Activated CD4-positive, alpha-beta T cell treated with anti-CD3 and anti-CD28 coated beads, Interleukin-10, Interleukin-2, amounts not matched to agents 100 ng/mL and 50 ng/mL, durations not matched to agents 16 hours and 8 hours (primary cell): ENCODE measurements around the gene RPL4.
"Not testable (repeated sequence)": the region's sequence is repeated elsewhere in the genome, so short reads cannot be mapped to it uniquely, and the experiment has no call there.

ENCODE experiments used
- DNase-seq: peaks from one replicate; pipeline ENCODE4 v3.0.0-alpha.2; 2020

Gene RPL4

DNA sequence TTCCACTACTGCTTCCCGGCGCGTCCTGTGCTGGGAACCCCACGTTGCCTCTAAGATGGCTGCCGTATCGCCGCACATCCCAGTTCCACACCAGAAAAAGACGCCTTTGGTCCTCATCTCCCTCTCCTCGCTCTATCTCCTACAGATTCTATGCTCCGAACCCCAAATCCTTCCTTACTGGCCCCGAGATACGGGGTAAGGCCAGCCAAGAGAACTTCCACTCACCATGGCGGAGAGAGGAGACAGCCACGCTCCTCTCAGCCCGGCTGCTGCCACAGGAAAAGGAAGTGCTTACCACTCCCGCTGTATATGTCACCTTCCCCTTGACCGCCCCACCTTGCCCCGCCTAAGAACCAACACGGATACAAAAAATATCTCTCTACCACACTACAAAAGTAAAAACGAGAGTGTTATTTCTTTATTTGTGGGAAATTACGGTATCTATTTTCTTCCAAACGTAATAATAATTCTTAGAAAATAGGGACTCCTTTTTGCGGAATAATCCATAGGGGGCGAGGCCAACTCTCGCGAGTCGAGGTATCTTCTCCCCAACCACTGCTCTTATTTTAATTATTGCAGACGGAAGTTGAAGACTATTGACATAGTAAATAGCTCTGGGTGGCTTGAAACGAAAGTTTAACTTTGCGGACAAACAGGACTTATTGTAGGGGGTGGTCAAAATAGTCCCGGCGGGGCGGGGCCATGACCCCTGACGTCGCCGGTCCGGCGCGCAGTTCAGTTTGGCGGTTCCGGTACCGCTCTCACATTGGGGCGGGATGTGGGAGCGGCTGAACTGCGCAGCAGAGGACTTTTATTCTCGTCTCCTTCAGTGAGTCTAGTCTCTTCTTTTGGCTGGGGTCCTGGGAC, at the start of gene RPL4, which contains the start of gene ZWILCH:
Gene RPL4, minus strand, starts transcription at position 293 of the 867 bp plus-strand sequence. Its CDS starts 65 bp downstream, at position 228.
Gene ZWILCH, plus strand, starts transcription at position 764 of the 867 bp plus-strand sequence. Its CDS starts 13 bp downstream, at position 777.
- DNase-seq: peak; percentile 90

DNA sequence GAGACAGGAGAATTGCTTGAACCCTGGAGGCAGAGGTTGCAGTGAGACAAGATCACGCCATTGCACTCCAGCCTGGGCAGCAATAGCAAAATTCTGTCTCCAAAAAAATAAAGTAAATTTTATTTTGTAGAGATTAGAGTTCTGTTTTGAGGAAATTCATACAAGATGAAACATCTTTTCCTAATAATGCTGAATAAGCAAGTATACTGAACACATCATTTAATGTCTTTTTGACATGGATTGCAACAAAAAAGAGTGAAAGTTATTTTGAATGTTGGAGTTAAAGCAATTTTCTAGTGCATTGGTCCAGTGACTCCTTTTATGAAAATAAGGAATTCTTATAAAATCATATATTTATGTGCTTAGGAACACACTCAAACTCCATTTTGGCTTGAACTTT, 40.6 kb upstream of the RPL4 start:
- no peak for DNase-seq

DNA sequence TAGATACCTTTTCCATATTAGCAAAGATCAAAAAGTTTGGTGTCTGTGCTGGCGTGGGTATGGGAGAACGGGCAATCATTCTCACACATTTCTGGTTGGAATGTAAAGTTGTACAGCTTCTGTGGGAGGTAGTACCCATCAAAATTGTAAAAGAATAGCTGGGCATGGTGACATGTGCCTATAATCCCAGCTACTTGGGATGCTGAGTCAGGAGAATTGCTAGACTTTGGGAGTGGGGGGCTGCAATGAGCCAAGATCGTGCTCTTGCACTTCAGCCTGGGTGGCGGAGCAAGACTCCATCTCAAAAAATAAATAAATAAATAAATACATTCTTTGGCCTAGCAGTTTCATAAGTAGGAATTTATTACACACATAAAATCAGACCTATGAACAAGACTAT, 38.2 kb upstream of the RPL4 start:
- DNase-seq: no peak

DNA sequence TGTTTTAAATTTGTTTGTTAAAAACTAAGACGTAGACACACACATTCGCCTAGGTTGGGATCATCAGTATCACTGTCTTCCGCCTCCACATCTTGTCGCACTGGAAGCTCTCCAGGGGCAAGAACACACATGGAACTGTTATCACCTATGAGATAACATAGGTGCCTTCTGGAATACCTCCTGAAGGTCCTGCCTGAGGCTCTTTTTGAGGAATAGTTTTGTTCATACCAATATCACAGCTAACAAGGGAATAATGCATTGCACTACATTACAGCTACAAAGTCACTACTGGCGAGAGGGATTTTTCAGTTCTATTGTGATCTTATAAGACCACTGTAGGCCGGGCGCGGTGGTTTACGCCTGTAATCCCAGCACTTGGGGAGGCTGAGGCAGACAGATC, 30.4 kb upstream of the RPL4 start:
- no peak for DNase-seq

DNA sequence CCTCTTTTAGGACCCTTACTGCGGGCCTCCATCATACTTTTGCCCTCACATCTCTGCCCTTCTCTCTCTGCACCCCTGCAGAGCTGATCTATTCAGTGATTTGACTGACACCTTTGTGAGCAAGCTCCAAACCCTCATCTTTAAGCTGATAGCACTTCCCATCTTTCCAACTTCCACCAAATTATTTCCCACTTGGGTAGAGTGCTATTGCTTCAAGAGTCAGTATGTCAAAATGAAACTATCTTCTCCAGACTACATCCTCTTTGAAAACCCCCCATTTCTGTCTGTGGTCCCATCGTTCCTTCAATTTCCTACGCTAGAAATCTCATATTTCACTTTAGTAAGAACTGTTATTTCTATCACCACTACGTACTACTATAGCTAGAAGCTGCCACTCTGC, 20.2 kb upstream of the RPL4 start:
- DNase-seq: no peak

DNA sequence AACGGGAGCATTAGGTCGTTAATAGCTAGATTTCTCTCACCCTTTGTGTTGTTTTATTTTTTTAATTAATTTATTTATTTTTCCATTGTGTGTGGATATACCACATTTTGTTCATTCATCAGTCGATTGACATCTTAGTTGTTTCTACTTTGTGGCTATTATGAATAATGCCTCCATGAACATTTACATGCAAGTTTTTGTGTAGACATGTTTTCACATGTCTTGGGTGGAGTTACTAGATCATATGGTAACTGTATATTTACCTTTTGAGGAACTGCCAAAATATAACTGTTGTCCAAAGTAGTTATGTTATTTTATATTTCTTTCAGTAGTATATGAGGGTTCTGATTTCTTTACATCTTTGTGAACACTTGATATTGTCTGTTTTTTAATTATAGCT, 19.3 kb upstream of the RPL4 start:
- DNase-seq: no peak

DNA sequence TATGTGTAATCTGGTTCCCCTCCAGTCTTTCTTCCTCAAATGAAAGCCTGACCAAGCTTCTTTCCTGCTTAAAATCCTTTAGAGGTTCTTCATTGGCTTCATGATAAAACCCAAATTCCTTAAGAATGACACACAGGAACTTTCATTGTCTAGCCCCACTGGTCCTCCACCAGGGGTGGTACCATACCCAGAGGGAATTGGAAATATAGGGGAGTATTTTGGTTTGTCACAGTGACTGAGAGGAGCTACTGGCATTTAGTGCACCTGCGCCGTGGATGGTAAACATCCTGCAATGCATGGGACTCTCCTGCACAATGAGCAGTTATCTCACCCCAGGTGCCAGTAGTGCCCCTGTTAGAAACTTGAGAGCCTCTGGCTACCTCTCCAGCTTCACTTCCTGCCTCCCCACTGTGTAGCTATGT, 11.3 kb upstream of the RPL4 start:
- no peak for DNase-seq

DNA sequence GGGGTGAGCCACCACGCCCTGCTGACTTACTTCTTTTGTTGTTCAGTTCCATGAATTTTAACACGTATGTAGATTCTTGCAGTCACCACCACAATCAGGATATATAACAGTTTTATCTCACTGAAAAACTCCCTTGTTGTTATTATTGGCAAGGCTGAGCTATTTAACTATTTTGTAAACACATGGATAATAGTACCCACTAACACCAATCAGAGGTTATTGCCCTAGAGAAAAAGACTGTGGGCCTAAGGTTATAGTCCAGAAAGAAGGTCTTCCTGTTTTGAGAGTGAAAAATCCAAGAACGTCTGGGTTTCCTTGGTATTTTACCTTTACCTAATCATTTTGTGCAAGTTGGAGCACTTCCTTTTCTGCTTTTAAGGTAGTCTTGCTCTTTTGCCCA, 9.9 kb upstream of the RPL4 start:
- no peak for DNase-seq

DNA sequence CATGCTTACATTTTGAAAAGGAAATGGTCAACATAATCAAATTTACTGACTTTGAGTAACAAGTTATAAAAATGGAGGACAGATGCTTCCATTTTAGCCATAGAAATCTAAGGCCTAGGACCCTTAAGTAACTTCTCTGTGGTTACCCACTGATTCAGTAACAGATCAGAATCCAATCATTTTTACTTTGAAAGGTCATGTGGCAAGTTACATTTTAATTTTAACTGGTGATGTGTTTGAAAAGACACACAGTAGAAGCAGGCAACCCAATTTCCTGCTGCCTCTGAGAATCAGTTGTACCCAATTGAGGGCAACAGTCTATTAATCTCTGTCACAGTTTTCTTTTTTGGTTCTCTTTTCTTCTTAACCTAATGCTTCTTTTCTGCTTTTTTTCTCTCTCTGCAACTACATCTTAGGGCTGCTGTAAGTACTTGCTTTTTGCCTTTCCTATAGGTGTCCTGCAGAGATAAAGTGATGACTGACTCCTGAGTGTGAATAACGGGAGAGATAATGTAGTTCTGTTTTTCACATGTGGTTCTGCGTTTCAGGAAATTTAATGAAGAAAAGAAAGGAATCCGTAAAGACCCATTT, 3.7 kb upstream of the RPL4 start:
- no peak for DNase-seq

DNA sequence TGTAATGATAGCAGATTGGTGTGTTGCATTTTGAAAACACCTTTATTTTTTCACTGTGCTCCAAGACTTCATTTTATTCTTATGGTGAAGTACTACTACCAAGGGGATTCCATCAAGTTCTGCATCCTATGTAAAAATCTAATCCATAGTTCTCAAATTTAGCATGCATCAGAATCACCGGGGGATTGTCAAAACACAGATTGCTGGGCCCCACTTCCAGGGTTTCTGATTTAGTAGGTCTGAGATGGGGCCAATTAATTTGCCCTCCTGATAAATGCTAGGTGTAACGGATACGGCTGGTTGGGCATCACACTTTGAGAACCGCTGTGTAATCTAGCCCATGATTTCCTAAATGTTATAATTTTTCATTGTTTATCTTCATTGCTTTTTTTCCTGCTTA, 1.2 kb upstream of the RPL4 start:
- DNase-seq: no peak

DNA sequence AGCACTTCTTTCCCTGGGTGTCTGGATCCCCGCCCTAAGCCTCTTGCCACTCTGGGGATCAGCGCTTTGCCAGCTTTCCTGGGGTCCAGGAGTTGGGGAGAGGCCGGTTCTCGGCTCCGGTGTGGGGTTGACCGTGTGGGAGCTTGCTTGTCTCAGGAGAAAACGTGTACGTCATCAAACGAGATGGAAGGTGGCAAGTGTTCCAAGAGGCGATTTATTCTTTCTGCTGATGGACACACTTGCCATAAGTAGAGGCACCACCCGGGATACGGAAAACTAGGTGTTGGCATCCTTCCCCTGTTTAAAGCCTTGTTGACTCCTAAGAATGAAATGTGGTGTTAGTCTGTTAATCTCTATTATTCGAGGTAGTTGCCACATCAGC, 766 bp upstream of the RPL4 start:
- DNase-seq: no peak

DNA sequence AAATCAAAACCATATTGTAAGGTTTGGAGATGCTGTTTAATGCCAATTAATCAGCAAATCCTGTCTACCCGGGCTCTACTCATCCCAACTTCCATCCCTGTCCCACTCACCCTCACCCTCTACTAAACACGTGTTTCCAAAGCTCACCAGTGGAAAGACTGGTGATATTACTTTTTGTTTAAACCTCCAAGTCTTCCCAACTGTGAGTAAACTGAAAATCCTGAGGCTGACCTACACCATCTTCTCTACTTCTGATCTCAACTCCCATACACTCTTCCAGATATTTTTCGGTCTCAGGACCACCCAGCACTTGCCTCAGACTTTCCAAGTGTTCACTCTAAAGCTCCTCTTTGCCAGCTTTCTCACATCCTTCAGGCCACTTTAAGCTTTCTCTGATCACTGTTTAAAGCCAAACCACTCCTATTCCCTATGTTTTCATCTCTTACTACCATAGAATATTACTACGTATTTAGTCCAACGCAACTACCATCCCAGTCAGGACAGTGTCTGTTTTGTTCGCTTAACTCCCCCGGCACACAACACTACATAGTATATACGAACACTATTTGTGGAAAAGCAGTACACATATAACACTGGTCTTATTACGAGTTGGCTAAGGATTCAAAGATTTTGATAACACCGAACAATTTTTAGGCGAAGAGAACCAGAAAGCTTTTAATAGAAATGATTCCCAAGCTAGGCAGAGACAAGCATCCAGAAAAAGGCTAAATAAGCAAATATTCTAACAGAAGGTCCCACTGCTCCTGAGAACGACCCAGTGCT, 684 bp downstream of the RPL4 start:
- DNase-seq: no peak

DNA sequence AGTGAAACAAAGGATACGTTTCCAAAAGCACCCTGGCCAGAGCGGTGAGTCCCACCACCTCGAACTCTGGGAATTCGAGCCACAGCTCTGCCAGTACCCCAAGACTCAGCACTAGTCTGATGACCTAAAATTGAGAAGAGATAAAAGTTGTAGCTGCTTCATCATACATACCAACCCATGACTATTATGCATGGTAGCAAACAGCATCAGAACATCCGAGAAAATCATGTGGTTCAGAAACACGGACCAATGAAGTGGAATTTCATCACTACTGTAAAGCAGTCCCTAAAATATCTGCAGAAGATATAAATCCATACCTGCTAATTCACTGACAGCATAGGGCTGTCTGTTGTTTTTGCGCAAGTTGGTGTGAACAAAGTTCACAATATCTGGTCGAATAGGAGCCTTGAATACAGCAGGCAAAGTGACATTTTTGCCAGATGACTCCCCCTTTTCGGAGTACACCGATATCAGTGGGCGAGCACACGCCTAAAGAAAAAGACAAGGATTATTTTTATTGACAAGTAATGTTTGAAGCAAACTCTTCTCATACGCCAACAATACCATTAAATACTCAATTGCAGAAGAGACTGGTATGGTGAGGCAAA, 1.5 kb downstream of the RPL4 start:
- peak; percentile 28 for DNase-seq

DNA sequence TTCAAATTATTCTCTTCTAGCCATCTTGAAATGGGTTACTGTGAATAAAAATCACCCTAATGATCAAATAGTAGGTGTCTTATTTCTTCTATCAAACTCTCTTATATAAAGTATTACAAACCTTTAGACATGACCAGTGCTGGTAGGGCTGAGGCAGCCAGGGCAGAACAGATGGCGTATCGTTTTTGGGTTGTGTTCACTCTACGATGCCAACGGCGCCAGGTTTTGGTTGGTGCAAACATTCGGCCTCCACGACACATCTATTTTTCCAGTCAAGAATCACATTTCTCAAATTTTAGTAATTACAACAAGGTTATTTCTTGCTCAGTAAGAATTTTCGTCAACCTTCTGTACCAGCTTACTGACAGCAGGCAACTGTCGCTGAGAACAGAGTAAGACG, 2.2 kb downstream of the RPL4 start:
- no peak for DNase-seq

DNA sequence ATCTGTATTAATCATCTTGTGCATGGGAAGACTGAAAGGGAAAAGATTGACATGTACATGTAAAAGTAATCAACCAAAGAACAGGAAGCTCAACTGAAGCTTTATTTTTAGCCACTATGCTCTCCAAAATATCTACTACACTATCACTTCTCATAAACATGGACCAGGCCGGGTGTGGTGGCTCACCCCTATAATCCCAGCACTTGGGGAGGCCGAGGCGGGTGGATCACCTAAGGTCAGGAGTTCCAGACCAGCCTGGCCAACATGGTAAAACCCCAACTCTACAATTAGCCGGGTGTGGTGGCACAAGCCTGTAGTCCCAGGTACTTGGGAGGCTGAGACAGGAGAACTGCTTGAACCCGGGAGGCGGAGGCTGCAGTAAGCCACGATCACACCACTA, 4.3 kb downstream of the RPL4 start:
- not testable (repeated sequence) for DNase-seq

DNA sequence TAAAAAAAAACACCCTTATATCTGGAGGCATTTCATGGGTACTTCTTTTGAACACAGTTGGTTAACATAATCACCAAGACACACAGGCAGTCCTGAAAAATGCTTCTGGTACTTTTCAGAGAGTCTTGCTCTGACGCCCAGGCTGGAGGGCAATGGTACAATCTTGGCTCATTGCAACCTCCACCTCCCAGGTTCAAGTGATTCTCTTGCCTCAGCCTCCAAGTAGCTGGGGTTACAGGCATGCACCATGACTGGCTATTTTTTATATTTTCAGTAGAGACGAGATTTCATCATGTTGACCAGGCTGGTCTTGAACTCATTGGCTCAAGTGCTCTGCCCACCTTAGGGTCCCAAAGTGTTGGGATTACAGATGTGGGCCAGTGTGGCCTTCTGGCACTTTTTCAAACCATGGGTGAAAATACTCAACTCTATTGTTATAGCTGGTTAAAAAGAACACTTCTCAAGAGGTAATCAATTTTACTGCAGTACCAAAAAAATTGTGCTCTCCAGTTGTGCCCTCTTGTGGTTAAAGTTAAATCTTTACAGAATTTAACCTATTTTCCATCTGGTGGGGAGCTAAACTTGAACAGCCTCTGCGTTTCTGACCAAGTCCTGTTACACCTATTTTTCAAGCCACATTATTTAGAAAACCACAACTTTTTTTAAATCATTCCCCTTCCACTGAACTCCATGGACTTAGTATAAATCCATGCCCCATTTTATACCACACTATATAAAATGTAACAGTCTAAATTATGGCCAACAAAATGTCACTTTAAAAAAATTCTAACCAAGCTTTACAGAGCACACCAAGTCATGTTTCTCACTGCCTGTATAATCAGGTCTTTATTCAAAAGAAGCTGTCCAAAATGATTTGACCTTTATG, 5.9 kb downstream of the RPL4 start:
- peak; percentile 41 for DNase-seq

DNA sequence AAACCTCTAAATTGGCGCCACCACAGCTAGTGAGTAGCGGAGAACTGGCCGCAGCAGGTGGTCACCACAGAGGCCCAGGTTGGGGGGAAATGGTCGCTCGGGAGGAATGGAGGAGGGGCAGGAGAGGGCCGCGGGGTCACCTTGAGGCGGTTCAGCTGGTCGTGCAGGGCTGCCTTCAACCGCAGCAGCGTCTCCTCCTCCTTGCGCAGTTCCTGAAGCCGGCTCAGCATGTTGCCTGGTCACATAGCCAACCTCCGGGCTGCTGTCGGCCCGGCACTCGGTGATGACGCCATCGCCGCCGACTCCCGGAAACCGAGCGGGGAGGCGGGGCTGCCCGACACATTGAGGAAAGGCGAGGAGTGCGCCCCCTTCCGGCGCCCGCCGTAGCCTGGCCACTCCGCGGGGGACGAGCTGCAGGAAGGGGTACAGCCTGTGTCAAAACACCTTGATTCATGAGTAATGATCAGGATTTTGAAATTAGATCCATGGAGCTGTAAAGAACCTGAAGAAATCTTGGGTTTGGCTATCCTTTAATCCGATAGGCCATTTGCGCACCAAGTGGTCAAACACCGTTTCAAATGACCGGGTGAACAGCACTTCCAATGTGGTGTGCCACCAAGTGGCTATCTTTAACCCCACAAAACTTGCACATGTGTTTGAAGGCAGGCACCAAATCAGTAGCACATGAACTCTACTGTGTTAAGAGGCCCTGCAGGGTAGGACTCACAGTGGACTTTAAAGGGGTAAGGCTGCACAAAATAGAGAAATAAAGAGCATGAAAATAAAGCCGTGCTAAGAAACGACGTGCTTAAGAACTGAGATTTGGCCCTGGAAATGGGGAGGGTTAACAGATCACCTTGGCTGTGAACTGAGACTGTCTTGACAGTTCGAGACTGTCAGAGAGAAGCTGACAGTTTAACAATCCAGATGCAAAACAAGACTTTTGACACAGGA, 6.9 kb downstream of the RPL4 start, which contains the start of gene SNAPC5:
Gene SNAPC5, minus strand, starts transcription at position 261 of the 954 bp plus-strand sequence. Its CDS starts 31 bp downstream, at position 230.
- DNase-seq: peak; percentile 98

DNA sequence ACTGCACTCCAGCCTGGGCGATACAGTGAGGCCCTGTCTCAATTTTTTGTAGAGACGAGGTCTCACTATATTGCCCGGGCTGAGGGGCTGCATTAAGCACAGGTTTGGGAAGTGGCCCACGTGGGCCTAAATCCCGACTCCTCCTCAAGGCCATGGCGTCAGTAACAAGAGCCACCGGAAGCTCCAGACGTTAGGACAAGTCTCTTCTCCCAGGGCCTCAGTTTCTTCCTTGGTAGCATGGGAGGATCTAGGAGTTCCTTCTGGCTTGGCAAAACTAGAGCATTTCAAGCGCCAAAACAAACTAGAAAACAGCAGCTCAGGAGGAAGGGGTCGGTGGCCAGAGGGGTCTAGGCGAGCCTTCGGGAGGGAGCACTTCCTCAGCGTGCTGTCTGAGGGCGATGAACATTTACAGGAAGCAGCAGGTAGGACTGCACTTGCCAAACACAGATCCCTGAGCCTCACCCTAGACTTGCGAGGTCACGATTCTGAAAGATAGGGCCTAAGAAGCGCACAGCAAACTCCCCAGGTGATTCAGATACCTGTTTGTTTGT, 7.6 kb downstream of the RPL4 start:
- no peak for DNase-seq

DNA sequence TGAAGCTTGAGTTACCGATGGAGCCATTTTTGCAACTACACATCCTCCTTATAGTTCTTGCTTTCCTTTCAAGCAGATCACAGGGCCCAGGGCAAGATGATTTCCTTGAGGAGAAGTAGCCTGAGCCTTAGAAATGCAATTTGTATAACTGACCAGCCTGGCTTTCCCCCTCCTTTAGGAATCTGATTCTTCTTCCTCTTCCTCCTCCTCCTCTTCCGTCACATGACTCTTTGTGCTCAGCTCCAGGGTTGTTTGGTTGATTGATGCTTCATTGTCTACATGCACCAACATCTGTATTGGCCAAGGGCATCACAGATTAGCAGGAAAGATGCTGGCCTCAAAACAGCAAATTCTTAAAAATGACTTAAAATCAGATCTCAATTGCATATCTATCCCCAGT, 10.4 kb downstream of the RPL4 start:
- DNase-seq: no peak

DNA sequence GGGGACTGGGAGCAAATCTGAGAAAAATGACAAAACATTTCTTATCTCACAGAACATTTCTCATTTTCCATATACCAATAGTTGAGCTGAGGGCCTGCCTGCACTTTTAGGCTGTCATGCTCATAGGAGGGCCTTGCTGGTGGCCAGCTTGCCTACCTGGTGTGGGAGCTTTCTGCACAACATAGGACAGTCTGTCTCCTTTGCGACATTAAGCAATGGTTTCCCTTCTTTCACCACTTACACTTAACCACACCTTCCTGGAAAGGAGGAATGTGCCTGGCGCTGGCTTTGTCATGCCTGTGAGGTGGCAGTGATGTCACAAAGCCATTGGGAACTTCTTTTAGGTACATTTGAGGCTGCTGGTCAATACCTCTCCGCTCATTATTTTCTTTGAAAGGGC, 12.8 kb downstream of the RPL4 start:
- DNase-seq: no peak
